Loucy (cell line): Measurements from ENCODE around the gene AHI1.

ENCODE experiments used
- H2AFZ ChIP-seq: fragments of 200-600 bp; sonication (generic); 2 replicates; pipeline ENCODE4 v1.6.0; 2016; ENCODE audit warnings: antibody characterized with exemption, mild to moderate bottlenecking, low read length, moderate library complexity
- H3F3A ChIP-seq: fragments of 200-600 bp; 2 replicates; pipeline ENCODE4 v1.6.0; 2016; ENCODE audit warnings: antibody characterized with exemption, low read depth, mild to moderate bottlenecking
- H3K27me3 ChIP-seq: fragments of 200-600 bp; sonication (generic); 2 replicates; pipeline ENCODE4 v1.6.1; 2014; ENCODE audit warnings: low read length, mild to moderate bottlenecking; ENCODE audit not compliant: insufficient read depth, poor library complexity, severe bottlenecking
- H3K36me3 ChIP-seq: fragments of 200-600 bp; sonication (generic); 2 replicates; pipeline ENCODE4 v1.6.1; 2016; ENCODE audit warnings: low read length; ENCODE audit not compliant: insufficient read depth
- H3K4me1 ChIP-seq: fragments of 200-600 bp; sonication (generic); 2 replicates; pipeline ENCODE4 v1.5.1; 2014; ENCODE audit warnings: low read length, mild to moderate bottlenecking; ENCODE audit not compliant: insufficient read depth, poor library complexity, severe bottlenecking
- H3K4me2 ChIP-seq: fragments of 200-600 bp; sonication (generic); 2 replicates; pipeline ENCODE4 v1.6.0; 2014; ENCODE audit warnings: antibody characterized with exemption, low read length, low read depth, mild to moderate bottlenecking; ENCODE audit not compliant: poor library complexity, severe bottlenecking
- H3K4me3 ChIP-seq: fragments of 200-600 bp; sonication (generic); 2 replicates; pipeline ENCODE4 v1.5.1; 2014; ENCODE audit warnings: low read length, mild to moderate bottlenecking, mixed read lengths; ENCODE audit not compliant: poor library complexity, severe bottlenecking
- H3K79me2 ChIP-seq: fragments of 200-600 bp; sonication (generic); 2 replicates; pipeline ENCODE4 v1.6.1; 2014; ENCODE audit warnings: low read length; ENCODE audit not compliant: insufficient read depth
- H3K9ac ChIP-seq: fragments of 200-600 bp; sonication (generic); 2 replicates; pipeline ENCODE4 v1.6.0; 2014; ENCODE audit warnings: mild to moderate bottlenecking, low read depth, low read length, moderate library complexity; ENCODE audit not compliant: poor library complexity, severe bottlenecking
- H3K9me2 ChIP-seq: fragments of 200-600 bp; sonication (generic); replicated peaks from 2 replicates; pipeline ENCODE4 v1.6.1; 2016; ENCODE audit warnings: low read depth, low read length, mixed read lengths
- H3K9me3 ChIP-seq: fragments of 200-600 bp; sonication (generic); 2 replicates; pipeline ENCODE4 v1.6.1; 2014; ENCODE audit warnings: mild to moderate bottlenecking, antibody characterized with exemption, low read length, low read depth; ENCODE audit not compliant: insufficient read depth
- H4K20me1 ChIP-seq: fragments of 200-600 bp; sonication (generic); 2 replicates; pipeline ENCODE4 v1.6.0; 2014; ENCODE audit warnings: antibody characterized with exemption, low read length, mild to moderate bottlenecking; ENCODE audit not compliant: insufficient read depth, poor library complexity, severe bottlenecking
- CTCF ChIP-seq: fragments of 200-600 bp; sonication (generic); conservative IDR thresholded peaks from 2 replicates; pipeline ENCODE4 v1.5.1; 2014; ENCODE audit warnings: mild to moderate bottlenecking, antibody characterized with exemption, low read length
- EZH2phosphoT487 ChIP-seq: fragments of 200-600 bp; IDR thresholded peaks from 2 replicates; pipeline ENCODE4 v1.6.1; 2018; ENCODE audit warnings: antibody characterized with exemption, mild to moderate bottlenecking, moderate library complexity, borderline replicate concordance

The AHI1 gene

GRCh38 chr6:135498185-135498841 is 773 bp upstream of the AHI1 start:
- no peaks in the 10 kb centered on the region for H4K20me1 ChIP-seq
- peaks cover 8% of the 10 kb centered on the region; the same call in 1 of the 2 replicates for H3K79me2 ChIP-seq
- peak overlapping the region; percentile 100 for H2AFZ ChIP-seq
- TF ChIP-seq CTCF, result no peak
- TF ChIP-seq EZH2phosphoT487, result no peak
- H3K9me2 ChIP-seq, result no peaks in the 10 kb centered on the region
- peak overlapping the region; percentile 94 for H3K4me3 ChIP-seq
- H3K9ac ChIP-seq, result peak overlapping the region; percentile 77
- peak overlapping the region; percentile 87 for H3K4me2 ChIP-seq
- H3K4me1 ChIP-seq, result peaks cover 30% of the 10 kb centered on the region
- H3K9me3 ChIP-seq, result no peaks in the 10 kb centered on the region
- no peaks in the 10 kb centered on the region for H3K27me3 ChIP-seq
- no peaks in the 10 kb centered on the region; the same call in 1 of the 2 replicates for H3F3A ChIP-seq
- no peaks in the 10 kb centered on the region for H3K36me3 ChIP-seq

- peaks cover 30% of the 10 kb centered on the region for H3K4me1 ChIP-seq
- H3F3A ChIP-seq, result no peaks in the 10 kb centered on the region; the same call in 1 of the 2 replicates
- no peaks in the 10 kb centered on the region for H3K27me3 ChIP-seq
- H3K9ac ChIP-seq, result peak overlapping the region; percentile 77
- peaks cover 8% of the 10 kb centered on the region; the same call in 1 of the 2 replicates for H3K79me2 ChIP-seq
- no peak for TF ChIP-seq CTCF
- no peak for TF ChIP-seq EZH2phosphoT487
- H3K9me3 ChIP-seq, result no peaks in the 10 kb centered on the region
- no peaks in the 10 kb centered on the region for H4K20me1 ChIP-seq
- peak overlapping the region; percentile 87 for H3K4me2 ChIP-seq
- peak overlapping the region; percentile 100 for H2AFZ ChIP-seq
- H3K36me3 ChIP-seq, result no peaks in the 10 kb centered on the region
- H3K9me2 ChIP-seq, result no peaks in the 10 kb centered on the region
- peak overlapping the region; percentile 94 for H3K4me3 ChIP-seq
Observed at GRCh38 chr6:135496800-135497411, 634 bp downstream of the AHI1 start.

GRCh38 chr6:135493218-135493961 is 4.2 kb downstream of the AHI1 start:
- peaks cover 26% of the 10 kb centered on the region for H3K4me1 ChIP-seq
- no peak overlapping the region for H3K9ac ChIP-seq
- H3F3A ChIP-seq, result no peaks in the 10 kb centered on the region
- H3K36me3 ChIP-seq, result no peaks in the 10 kb centered on the region; the same call in 1 of the 2 replicates
- no peaks in the 10 kb centered on the region for H3K9me2 ChIP-seq
- H3K79me2 ChIP-seq, result peaks cover 8% of the 10 kb centered on the region; the same call in 1 of the 2 replicates
- H4K20me1 ChIP-seq, result no peaks in the 10 kb centered on the region
- H3K4me2 ChIP-seq, result no peak overlapping the region
- no peak for TF ChIP-seq EZH2phosphoT487
- TF ChIP-seq CTCF, result no peak
- no peaks in the 10 kb centered on the region for H3K9me3 ChIP-seq
- no peak overlapping the region for H2AFZ ChIP-seq
- H3K4me3 ChIP-seq, result no peak overlapping the region
- no peaks in the 10 kb centered on the region for H3K27me3 ChIP-seq
